WTC11 (cell line): Measurements from ENCODE around the gene DR1.

Experiments
- ATF3 ChIP-seq: sonication (generic); formaldehyde crosslinking; conservative IDR thresholded peaks from 2 replicates; pipeline ENCODE4 v1.8.1; 2022; ENCODE audit warnings: mild to moderate bottlenecking, missing genetic modification reagents
- CTCF ChIP-seq: fragments of 200-600 bp; IDR thresholded peaks from 2 replicates; pipeline ENCODE4 v1.8.0; 2022; ENCODE audit warnings: antibody characterized with exemption
- MAX ChIP-seq: sonication (generic); formaldehyde crosslinking; IDR thresholded peaks from 2 replicates; pipeline ENCODE4 v1.8.0; 2022; ENCODE audit warnings: mild to moderate bottlenecking, missing genetic modification reagents
- ZNF138 ChIP-seq: sonication (generic); formaldehyde crosslinking; conservative IDR thresholded peaks from 2 replicates; pipeline ENCODE4 v1.8.1; 2022; ENCODE audit warnings: mild to moderate bottlenecking, moderate library complexity, missing genetic modification reagents
- TF ChIP-seq, protein P1 (sequence below): sonication (generic); formaldehyde crosslinking; IDR thresholded peaks from 2 replicates; pipeline ENCODE4 v1.8.0; 2022; ENCODE audit warnings: missing genetic modification reagents
- TF ChIP-seq, protein P2 (sequence below): sonication (generic); formaldehyde crosslinking; IDR thresholded peaks from 2 replicates; pipeline ENCODE4 v1.8.0; 2022; ENCODE audit warnings: mild to moderate bottlenecking, missing genetic modification reagents

DNA sequence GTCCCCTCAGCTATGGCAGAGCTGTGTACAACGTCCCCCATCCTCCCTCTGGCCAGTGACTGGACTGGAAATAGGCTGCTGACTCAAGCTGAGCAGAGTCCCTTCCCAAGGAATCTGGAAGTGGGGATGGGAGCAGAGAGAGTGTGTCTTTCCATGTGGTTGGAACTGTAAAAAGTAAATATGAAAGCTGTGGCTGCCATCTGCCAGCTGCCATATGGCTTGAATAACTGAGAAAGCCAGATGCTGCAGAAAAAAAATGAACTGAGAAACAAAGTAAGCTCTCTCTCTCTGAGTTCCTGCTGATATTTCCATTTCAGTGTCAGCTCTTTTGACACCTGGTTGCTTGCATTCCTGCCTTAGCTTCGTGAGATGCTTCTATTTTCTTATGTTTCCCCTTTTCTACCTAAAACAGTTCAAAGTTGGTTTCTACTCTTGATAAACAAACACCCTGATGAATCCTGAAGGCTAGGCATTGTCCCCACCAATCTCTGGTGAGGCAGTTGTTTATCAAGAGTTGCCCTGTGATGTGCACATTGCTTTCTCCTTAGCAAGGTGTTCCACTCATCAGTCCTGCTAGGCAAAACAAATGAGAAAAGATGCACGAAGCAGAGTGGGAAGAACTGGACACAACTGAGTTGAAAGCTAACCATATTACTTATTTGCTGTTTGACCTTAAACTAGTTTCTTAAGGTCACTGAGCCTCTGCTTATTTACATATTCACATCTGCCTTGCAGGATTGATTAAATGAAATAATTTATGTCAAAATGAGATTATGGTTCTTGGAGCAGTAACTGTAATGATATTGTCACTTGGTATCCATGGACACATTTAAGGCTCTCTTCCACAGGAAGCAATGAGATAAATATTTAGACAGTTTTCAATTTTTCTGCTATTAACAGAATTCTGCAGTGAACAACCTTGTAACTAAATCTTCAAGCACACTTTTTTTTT, 16.6 kb upstream of the DR1 start:
- TF ChIP-seq MAX (CRISPR knock-in tag) (no peak), CTCF (no peak), ATF3 (CRISPR knock-in tag) (no peak), ZNF138 (no peak)
- TF ChIP-seq, protein P1, sequence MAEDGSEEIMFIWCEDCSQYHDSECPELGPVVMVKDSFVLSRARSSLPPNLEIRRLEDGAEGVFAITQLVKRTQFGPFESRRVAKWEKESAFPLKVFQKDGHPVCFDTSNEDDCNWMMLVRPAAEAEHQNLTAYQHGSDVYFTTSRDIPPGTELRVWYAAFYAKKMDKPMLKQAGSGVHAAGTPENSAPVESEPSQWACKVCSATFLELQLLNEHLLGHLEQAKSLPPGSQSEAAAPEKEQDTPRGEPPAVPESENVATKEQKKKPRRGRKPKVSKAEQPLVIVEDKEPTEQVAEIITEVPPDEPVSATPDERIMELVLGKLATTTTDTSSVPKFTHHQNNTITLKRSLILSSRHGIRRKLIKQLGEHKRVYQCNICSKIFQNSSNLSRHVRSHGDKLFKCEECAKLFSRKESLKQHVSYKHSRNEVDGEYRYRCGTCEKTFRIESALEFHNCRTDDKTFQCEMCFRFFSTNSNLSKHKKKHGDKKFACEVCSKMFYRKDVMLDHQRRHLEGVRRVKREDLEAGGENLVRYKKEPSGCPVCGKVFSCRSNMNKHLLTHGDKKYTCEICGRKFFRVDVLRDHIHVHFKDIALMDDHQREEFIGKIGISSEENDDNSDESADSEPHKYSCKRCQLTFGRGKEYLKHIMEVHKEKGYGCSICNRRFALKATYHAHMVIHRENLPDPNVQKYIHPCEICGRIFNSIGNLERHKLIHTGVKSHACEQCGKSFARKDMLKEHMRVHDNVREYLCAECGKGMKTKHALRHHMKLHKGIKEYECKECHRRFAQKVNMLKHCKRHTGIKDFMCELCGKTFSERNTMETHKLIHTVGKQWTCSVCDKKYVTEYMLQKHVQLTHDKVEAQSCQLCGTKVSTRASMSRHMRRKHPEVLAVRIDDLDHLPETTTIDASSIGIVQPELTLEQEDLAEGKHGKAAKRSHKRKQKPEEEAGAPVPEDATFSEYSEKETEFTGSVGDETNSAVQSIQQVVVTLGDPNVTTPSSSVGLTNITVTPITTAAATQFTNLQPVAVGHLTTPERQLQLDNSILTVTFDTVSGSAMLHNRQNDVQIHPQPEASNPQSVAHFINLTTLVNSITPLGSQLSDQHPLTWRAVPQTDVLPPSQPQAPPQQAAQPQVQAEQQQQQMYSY = no peak
- TF ChIP-seq, protein P2, sequence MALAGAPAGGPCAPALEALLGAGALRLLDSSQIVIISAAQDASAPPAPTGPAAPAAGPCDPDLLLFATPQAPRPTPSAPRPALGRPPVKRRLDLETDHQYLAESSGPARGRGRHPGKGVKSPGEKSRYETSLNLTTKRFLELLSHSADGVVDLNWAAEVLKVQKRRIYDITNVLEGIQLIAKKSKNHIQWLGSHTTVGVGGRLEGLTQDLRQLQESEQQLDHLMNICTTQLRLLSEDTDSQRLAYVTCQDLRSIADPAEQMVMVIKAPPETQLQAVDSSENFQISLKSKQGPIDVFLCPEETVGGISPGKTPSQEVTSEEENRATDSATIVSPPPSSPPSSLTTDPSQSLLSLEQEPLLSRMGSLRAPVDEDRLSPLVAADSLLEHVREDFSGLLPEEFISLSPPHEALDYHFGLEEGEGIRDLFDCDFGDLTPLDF (CRISPR knock-in tag) = no peak
